Measurements from ENCODE around the gene ACP5.

Gene ACP5

GRCh38 chr19:11547929-11548700, 29.3 kb downstream of the ACP5 start:
- DNase-seq (ENCODE audit: low read depth in 2 of 2): no peak

GRCh38 chr19:11541238-11541637, 36.2 kb downstream of the ACP5 start:
- no peak for DNase-seq (ENCODE audit: low read depth in 2 of 2)

GRCh38 chr19:11540645-11541044, 36.8 kb downstream of the ACP5 start:
- no peak for DNase-seq (ENCODE audit: low read depth in 2 of 2)

GRCh38 chr19:11539495-11540365, 37.7 kb downstream of the ACP5 start:
- no peak for DNase-seq (ENCODE audit: low read depth in 2 of 2)

GRCh38 chr19:11538232-11539036, 39.0 kb downstream of the ACP5 start, which contains the start of gene CNN1:
Gene CNN1, plus strand, starts transcription at chr19:11538851. Its CDS starts 77 bp downstream, at chr19:11538928.
- no peak for DNase-seq (ENCODE audit: low read depth in 2 of 2)

GRCh38 chr19:11535792-11536595, 41.5 kb downstream of the ACP5 start:
- peak; percentile 56 to 76 for DNase-seq (ENCODE audit: low read depth in 2 of 2)

- no peak for DNase-seq (ENCODE audit: low read depth in 2 of 2)
Measured at GRCh38 chr19:11534948-11535347, 42.5 kb downstream of the ACP5 start.

- no peak for DNase-seq (ENCODE audit: low read depth in 2 of 2)
Measured at GRCh38 chr19:11534538-11534937, 42.9 kb downstream of the ACP5 start.

GRCh38 chr19:11530432-11530831, 47.0 kb downstream of the ACP5 start:
- DNase-seq (ENCODE audit: low read depth in 2 of 2): no peak

GRCh38 chr19:11528551-11529341, 48.7 kb downstream of the ACP5 start, which contains the start of gene ECSIT:
Gene ECSIT, minus strand, starts transcription at chr19:11529134. Its CDS starts 9,964 bp downstream, at chr19:11519170.
- DNase-seq (ENCODE audit: low read depth in 2 of 2): peak; percentile 83 to 88
